OCI-M1 (cell line): Measurements from ENCODE around the gene HS1BP3.
A peak's percentile ranks its signal among the peaks of the same experiment; 100 is the strongest.

Experiments
- DNase-seq: peaks from one replicate; lab custom pipeline; 2025; lab: John Stamatoyannopoulos, UW

HS1BP3 gene

DNA sequence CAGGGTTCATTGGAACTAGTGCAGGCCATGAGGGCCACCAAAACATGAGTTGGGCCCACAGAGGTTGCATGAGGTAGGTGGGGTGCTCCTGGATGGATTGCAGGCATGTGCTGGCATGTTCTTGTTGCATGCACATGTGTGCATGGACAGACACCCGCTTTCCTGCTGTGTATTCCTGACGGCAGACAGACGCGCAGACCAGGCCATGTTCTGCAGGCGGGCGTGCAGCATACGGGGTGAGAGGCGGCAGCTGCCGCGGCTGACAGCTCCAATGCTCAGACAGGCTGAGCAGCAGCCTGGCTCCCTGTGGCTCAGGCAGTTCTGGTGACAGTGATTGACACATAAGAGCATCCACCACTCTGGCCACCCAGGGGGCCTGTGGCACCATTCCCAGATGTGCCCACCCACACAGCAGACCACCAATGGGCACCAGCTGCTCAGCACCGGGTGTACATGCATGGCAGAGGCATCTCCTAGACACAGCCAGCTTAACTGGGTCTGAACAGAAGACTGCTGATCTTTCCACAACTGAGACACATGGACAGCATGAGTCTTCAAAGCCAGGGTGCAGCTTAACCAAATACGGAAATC is 21.2 kb downstream of the HS1BP3 start:
- no peak for DNase-seq

DNA sequence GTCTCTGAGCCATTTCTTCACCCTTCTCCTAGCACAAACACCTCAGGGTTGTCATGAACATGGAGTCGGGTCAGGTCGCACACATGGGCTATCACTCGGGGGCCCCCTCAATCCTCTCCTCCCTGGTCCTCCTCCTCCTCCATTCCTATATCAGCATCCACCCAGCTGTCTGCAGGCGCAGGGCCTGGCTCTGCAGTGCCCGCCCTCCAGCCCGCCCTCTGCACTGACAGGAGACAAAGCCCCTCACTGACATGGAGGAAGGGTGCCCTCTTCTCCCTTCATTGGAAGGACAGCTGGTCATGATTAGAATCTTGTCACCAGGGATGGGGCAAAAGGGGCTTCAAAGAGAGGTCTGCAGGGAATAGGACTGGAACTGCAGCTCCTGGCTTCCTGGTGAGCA is 21.7 kb downstream of the HS1BP3 start:
- DNase-seq, result no peak

DNA sequence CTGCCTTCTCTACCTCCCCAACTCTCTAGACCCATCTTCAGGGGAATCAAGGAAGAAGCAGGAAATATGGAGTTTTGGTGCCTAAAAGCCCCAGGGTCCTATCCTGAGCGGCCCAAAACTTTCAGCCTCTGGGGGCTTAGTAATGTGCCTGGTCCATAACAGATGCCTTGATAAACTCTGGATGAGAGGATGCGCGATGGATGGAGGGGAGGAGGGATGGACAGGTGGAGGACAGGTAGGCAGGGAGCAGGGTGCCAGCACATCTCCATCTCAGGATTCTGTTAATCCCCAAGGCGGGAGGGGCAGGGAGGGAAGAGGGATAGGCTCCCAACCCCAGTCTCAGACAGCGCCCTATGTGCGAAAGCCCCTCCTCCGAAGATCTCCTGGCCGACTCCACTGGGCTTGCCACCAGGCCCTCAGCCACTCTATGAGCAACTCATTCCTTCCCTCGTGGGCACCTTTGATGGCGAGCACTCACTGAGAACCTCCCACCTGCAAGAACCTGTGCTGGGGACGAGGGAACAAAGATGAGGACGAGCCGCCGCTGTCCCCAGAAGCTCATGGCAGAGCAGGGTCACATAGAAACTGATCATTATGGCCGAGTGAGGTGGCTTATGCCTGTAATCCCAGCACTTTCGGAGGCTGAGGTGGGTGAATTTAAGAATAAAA is 23.1 kb downstream of the HS1BP3 start:
- no peak for DNase-seq

DNA sequence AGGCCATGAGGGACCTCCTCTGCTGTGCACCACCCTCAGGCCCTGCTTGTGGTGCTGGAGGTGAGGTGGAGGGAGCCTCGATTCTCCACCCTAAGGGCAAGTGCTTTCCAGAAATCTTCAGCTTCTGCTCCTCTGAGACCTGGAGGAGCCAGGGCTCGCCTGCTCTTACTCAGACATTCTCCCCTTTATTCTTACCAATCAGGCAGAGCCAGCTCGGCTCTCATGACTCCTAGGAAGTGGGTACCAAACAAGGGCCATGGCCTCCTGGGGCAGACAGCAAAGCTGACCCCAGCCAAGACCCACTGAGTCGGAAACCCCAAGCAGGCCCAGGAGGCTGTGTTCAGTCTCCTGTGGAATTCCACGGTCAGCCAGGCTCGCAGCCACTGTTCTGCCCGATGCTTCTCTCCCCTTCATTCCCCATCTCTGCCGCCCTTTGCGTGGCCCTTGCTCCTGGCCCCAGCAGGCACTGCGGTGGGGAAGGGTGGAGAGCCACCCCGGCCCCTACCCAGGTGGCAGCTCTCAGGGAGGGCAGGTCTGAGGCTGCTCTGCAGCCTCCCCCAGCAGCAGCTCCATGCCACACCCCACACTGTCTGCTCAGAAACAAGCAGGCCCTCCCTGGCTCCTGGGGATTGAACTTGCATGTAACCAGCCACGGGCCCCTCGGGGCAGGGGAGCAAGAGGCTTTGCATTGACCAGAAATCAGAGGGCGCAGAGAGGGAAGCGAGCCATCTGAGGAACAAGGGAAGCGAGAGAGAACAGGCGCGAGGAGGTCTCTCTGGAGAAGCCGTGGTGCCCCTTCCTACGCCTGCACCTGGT is 24.0 kb downstream of the HS1BP3 start:
- no peak for DNase-seq

DNA sequence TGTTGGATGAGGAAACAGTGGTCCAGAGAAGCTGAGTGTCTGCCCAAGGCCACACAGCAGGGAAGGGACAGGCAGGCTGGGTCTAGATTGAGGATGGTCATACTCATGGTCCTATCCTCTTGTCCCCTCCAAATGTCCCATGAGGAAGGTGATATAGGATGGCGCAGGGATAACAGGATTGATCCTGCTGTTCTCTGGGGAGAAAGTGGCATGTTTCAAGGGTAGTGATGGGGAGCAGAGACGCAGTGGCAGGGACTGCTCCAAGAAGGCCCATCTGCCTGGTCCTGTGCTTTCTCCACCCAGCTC is 24.6 kb downstream of the HS1BP3 start:
- DNase-seq, result no peak

DNA sequence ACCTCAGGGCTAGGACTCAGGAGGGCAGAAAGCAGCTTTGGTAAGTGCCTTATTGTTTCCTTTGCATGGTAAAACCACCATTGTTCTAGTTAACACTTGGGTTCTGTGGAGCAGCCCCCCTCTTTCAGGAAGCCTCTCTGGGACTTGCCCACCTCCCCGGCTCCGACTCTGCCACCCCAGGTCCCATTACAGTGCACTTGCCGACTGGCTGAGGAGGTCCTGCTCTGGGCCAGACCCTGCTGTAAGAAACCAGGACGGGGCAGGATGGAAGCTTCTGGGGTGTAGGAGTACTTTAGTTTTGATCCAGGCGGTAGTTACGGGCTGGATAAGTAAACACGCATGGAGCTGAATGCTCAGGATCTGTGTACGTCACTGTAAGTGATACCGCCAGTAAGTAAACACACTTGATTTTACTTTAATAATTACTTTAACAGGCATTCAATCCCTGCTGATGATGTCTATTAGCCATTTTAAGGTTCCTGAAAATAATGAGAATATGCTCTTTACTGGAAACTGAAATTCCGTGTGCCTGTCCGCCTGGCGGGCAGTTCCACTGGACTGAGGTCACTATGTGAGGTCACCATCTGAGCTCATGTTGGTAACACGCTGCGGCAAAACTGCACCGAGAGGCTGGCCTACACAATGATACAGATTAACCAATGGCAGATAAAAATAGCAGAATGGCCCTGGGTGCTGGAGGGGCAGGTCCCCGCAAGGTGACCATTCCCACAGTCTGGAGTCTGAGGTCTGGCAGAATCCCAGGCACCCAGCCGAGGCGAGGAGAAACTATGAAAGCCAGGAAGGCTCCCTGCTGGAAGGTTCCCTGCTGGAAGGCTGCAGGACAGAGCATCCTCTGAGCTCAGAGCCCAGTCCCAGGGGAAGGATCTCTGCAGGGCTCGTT is 25.2 kb downstream of the HS1BP3 start:
- no peak for DNase-seq

DNA sequence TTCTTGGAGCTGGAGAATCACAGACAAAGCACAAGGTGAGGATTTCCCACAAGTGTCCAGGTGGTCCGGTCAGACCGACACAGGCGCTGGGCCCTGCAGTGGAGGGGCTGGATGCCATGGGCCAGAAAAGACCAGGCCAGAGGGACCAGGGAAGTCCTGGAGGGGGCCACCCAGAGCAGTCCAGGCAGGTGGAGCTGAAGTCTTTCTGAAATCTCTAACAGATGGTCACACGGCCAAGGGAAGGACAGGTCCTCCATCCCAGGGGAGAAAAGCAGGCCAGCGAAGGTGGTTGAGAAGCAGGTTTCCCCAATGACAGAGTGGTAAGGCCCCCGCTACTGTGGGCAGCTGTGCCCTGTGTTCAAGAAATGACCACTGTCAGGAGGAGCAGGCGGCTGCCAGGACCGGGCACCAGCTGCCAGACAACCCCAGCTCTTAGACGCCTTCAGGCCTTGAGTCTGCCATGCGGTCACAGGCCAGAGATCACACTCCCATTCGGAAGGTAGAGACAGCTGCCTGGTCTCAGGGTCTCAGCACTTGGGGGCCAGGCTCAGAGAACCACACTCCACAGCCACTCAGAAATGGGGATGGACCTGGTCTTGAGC is 25.9 kb downstream of the HS1BP3 start:
- no peak for DNase-seq

DNA sequence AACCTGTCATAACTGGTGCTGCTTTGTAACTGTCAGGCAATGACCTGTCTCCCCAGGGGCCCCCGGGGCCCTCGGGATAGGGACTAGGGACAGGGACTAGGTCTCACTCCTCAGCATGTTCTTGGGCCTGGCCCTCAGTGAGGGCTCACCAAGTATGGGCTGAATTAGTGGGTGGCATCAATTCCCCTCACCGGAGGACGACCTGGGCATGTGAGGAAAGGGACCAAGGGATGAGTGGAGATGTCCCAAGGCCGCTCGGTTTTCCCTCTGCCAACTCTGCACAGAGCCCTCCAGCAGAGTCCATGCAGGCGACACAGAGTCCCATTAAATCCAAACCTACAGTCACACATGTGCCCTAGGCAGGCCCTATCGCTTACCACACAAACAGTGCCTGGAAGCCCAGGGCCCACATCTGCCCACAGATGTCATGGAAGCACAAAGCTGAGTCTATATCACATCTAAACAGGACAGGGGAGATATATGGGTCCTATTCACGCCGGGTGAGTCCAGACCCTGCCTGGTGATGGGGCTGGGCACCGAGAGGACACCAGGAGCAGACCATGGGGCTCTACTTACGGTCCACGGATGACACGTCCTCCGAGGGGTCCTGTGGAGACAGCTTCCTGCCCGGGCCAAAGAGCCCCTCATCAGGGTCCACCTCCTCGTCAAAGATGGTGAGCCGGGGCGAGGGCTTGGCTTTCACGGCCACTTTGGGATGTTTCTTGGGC is 26.6 kb downstream of the HS1BP3 start:
- DNase-seq, result no peak

DNA sequence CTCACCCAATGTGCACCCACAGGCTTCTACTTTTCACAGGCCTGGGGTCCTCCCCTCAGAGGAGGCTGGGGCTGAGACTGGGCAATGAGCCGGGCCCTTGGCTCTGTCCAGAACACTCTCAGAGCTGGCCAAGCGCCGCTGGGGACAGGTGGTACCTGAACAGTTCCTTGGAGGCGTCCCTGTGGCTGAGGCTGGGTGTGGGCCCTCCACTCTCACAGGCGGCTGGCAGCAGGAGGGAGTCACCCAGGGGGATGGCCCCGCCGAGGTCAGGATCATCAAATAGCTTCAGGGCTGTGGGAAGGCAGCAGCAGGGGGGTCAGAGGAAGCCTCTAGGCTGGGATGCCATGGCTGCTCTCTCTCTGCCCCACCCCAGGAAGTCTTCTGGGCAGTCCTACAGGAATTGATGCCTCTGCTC is 27.1 kb downstream of the HS1BP3 start:
- DNase-seq, result no peak

DNA sequence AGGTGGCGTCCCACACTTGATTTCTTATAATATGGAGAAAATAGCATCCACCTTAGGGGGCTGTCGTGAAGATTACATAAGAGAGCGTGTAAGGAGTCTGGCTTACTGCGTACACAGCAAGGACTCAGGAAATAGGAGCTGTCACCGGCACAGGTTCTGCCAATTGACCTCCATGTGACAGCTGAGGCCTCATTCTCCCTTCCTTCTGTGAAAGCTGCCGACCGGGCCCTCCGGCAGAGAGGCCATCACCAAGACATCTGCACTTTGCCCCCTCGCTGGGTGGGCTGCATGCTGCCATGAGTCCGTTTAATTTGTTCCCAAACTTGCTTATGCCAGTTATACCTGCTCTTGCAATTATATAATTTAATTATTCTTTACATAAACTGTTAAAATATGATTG is 27.7 kb downstream of the HS1BP3 start:
- DNase-seq, result no peak

DNA sequence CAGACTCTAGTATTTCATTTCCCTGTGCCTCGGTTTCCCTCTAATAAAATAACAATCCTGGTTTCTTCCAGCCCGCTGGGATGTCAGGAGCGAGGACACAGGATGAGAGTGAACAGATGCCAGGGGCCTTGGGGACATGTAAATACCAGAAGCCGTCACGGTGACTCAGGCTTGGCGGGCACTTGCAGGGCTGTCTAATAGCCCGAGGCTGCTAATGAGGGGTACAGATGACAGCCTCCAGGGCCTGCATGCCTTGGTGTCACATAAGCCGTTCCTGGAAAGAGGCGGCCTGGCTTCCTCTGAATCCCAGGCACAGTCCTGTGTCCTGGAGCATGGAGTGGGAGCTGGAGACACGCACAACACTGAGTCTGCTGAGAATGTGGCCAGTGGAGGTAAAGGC is 28.2 kb downstream of the HS1BP3 start:
- DNase-seq, result no peak

DNA sequence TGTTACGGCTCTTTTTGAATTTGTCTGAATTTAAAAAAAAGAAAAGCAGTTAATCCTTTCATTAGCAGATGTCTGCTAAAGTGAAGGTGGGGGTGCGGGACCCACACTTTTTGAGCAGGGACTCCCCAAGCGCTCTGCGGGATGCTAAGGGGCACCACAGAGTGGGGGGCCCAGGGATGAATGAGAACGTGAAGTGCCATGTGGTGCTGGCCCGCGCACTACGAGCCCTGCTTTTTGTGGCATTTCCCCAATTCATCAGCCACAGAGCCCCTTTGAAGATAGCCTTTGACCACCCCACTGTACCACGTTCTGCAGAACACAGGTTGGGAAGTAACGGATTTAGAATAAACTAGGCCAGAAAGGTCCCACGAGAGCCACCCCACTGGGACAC is 28.6 kb downstream of the HS1BP3 start:
- DNase-seq, result no peak

DNA sequence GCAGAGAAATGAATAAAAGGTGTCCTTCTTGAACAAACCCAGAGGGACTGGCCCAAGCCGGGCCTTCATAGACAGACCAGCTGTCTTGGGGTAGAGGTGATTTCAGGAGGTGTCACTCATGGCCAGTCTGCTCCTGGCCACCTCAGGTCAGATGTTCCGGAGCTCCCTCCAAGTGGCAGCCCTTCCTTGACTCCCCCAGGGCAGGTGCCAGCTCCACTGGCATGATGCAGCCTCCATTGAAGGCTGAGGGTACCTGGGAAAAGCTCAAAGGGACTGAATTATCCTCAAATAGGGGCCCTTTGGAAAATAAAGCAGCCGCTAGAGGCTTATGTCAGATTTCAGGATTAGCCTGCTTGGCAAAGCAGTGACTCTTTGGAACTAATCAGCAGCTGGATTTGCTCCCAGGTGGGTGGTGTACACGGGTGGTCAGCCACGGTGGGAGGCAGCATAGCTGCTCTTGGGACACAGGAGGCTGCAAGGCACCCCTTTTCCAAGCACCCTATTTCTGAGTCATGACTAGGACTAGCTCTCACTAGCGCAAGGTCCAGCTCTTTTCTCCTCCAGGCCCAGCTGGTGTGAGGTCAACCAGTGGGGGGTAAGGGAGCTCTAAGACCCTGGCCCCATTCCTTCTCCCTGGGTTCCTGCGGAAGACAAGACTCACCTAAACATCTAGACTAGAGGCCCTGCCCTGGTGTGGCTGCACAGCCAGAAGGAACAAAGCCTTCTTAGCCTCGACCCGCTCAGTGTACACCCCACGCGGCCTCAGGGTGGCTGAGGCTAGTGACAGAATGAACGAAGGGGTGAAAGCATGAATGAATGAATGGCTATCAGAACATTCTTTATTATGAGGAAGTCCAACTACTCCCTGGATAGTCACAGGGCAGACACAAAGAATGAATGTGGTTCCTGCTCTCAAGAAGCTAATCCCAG is 29.3 kb downstream of the HS1BP3 start:
- DNase-seq, result no peak

DNA sequence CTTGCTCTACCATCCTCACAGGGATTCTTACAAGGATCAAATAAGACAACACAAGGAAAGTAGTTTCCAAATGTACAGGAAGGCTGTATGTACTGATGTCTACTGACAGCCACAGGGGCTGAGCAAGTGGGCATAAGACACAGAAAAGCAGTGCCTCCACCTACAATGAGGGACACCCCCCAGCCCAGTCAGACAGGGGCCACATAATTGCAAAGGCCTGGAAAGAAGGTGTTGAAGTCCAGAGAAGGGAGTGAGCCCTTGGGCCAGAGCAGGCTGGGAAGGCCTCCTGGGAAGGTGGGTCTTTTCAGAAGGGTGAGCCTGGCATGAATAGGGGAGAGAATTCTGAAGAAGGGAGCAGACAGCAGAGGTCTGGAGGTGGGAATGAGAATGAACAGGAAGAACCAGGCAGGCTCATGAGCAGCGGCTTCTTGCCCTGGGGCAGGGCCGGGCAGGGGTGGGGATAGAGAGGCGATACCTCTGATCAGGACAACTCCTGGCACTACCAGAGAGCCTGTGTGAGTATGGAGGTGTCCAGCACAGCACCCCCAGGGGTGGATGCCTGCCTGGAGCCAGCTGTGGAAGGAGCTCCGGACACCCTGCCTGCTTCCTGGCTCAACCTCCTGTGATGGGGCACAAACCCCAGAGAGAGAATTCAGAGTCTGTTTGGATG is 30.1 kb downstream of the HS1BP3 start:
- DNase-seq, result no peak

DNA sequence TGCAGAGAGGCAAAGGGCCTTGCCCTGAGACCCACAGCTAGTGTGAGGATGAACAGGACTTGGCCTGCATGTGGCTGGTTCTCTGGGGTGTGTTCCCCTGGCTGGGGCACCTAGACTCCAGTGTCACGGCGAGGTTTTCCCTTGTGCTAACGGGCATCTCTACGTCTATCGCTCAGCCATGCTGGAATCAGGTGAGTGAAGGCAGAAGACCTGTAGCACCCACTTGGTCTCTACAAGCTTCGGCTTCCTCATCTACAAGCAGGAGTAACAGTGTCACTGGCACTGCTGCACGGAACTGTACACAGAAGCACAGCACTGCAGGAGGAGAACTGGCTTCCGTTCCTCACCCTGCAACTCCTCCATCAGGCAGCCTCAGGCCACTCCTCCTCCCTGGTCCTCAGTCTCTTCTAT is 30.6 kb downstream of the HS1BP3 start:
- DNase-seq, result no peak

DNA sequence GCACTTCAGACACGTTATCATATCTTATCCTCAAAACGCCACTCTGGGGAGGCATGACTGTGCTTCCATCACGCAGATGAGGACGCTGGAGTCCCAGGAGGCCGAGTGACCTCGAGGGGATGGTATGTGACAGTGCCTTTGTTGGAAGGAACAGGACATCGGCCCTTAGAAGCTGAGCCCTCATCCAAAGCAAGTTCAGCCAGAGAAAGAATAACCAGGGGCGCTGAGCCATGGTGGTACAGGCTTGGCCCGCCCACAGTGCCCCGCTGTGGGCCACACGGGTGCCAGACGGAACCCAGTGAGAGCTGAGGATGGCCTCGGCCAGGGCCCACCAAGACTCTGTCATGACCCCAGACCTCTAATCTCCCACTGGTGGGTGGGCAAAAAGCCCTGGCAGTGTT is 31.3 kb downstream of the HS1BP3 start:
- no peak for DNase-seq

DNA sequence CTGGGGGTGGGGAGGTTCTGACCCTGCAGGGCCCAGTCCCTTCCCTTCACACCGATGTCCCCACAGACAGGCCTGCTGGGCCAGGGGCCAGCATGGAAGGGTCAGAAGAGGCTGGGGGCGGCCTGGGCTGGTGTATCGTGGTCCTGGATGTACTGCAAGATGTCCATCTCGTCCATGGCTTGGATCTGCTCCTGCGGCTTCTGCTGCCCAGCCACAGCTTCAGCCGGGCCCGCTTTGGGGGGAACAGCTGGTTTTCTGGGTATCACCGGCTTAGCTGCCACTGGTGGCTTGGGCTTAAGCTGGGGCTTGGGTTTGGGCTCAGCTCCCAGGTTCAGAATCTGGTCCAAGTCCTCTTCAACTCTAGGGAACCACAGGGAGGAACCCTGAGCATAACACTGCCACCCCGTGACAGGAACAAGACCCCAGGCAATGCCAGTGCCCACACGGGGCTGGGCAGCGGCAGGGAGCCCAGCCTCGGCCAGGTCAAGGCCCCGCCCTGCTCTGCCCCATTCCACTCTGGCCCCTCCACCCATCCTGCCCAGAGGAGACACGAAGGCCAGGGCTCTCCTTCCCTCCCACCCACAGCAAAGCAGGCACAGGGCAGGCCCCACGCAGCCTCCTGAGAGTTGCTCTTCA is 31.9 kb downstream of the HS1BP3 start:
- no peak for DNase-seq

DNA sequence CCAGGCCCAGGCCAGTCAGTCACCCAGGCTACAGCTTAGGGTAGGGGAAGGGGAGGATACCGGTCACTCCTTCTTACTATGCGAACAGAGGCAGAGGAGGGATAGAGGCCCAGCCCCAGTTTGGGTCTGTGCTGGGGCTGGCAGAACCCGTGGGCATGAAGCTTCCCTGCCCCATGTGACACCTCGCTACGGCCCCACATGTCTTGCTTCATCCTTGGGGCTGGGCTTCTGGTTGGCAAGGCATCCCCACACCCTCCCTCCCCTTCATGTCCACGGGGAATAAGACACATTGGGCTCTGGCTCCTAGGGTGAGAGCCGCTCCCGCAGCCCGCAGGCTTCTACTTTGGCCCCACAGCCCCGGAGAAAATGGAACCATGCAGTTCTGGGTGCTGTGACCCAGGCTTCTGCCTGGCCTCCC is 32.4 kb downstream of the HS1BP3 start:
- DNase-seq, result no peak

DNA sequence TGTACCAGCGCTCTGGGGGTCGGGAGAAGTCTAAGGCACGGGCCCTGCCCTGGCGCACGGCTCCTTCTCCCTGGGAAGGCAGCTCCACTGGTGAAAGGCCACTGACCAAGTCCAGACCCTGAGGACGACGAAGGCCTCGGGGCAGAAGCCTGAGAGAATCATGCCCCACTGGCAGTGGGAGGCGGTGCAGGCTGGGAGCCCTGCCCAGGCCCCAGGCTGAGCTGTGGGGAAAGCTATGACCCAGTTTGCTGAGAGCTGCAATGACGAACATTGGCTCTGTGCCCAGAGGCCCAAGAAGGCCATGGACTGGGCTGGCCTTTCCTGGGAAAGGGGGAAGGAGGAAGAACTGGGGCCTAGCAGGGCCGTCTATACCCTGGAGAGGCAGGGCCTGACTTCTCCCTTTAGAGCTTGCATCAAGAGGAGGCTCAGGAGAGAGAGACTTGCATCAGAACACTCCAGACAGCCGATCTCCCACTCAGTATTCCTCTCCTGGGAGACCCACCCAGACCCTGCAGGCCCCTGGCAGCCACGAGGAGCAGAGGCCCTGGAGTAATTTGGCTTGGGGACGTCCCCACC is 32.9 kb downstream of the HS1BP3 start:
- peak; percentile 48 for DNase-seq
